ENCODE measurements around the gene LUC7L3.
A peak's percentile ranks its signal among the peaks of the same experiment; 100 is the strongest.
"Not testable (repeated sequence)": the region's sequence is repeated elsewhere in the genome, so short reads cannot be mapped to it uniquely, and the experiment has no call there.

LUC7L3 gene, protein sequence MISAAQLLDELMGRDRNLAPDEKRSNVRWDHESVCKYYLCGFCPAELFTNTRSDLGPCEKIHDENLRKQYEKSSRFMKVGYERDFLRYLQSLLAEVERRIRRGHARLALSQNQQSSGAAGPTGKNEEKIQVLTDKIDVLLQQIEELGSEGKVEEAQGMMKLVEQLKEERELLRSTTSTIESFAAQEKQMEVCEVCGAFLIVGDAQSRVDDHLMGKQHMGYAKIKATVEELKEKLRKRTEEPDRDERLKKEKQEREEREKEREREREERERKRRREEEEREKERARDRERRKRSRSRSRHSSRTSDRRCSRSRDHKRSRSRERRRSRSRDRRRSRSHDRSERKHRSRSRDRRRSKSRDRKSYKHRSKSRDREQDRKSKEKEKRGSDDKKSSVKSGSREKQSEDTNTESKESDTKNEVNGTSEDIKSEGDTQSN

DNA sequence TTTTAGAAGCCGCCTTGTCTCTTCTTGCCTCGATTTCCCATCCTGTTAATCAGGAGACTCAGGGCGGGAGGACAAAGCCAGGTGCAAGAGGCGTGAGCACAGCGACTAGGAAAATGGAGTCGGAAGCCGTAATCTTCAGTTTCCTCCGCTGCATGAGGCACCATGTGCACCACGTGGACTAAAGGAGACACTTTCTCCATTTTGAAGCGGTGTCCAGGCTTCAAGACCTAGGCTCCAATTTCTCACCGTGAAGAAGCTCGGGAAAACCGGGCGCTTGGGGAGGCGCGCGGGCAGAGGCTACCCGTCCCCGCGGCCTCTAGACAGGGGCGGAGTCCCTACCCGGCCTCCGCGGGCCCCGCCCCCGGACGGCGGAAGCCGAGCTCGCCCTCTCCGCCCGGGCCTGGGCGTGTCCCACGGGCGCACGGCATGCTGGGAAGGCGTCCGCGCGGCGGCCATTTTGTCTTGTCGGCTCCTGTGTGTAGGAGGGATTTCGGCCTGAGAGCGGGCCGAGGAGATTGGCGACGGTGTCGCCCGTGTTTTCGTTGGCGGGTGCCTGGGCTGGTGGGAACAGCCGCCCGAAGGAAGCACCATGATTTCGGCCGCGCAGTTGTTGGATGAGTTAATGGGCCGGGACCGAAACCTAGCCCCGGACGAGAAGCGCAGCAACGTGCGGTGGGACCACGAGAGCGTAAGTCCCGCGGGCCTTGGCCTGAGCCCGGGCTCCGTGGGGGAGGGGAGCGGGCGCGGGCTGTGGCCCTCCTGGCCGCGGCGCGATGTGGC, at the start of gene LUC7L3:
Gene LUC7L3 (plus strand): TSS at position 460 of the 780 bp plus-strand sequence. CDS start 130 bp downstream, at position 590.
- DNase-seq (ENCODE audit: low spot score): peak; percentile 91

GRCh38 chr17:50672071-50672470, 47.3 kb upstream of the LUC7L3 start:
- no peak for DNase-seq (ENCODE audit: low spot score)

DNA sequence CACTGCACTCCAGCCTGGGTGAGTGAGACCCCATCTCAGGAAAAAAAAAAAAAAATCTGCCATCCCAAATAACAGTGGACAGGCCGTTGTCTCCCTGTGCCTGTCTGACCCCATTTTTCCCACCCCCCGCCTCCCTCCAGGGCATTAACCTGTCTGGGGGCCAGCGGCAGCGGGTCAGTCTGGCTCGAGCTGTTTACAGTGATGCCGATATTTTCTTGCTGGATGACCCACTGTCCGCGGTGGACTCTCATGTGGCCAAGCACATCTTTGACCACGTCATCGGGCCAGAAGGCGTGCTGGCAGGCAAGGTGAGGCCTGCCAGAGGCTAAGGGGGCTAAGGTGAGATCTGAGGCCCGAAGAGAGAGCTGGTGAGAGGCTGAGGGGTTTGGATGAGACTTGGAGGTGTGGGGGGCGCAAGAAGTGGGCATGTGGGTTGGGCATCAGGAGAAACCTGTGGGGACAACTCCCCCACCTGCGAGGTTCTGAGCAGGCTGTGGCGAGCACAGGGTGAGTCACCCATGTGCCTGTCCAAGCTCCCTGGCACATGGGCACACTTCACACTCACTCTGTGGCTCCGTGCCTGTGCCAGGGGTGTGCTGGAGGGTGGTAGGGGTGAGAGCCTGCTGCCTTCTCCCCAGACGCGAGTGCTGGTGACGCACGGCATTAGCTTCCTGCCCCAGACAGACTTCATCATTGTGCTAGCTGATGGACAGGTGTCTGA, 46.4 kb upstream of the LUC7L3 start:
- no peak for DNase-seq (ENCODE audit: low spot score)

DNA sequence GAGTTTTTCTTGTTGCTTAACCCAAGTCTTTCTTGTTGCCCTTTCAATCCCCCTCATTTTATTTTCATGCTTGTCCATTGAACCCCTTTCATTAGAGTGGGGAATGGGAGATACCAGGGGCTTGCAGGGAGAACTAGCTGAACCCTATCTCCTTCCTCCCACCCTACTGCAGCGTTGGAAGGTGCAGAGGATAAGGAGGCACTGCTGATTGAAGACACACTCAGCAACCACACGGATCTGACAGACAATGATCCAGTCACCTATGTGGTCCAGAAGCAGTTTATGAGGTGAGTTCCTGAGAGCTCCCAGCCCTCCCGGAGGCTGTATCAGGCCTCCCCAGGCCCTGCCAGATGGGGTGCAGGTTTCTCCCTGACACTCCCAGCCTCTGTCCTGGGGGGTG, 44.2 kb upstream of the LUC7L3 start:
- no peak for DNase-seq (ENCODE audit: low spot score)

DNA sequence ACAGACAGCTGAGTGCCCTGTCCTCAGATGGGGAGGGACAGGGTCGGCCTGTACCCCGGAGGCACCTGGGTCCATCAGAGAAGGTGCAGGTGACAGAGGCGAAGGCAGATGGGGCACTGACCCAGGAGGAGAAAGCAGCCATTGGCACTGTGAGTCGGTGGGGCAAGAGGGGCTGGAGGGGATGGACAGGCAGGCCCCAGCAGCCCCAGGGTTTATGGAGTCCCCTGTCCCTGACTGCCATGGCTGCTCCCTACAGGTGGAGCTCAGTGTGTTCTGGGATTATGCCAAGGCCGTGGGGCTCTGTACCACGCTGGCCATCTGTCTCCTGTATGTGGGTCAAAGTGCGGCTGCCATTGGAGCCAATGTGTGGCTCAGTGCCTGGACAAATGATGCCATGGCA, 43.8 kb upstream of the LUC7L3 start:
- DNase-seq (ENCODE audit: low spot score): no peak

- no peak for DNase-seq (ENCODE audit: low spot score)
Measured at GRCh38 chr17:50676065-50676975, 43.1 kb upstream of the LUC7L3 start.

GRCh38 chr17:50677851-50678375, 41.5 kb upstream of the LUC7L3 start:
- no peak for DNase-seq (ENCODE audit: low spot score)

GRCh38 chr17:50679008-50679544, 40.3 kb upstream of the LUC7L3 start:
- DNase-seq (ENCODE audit: low spot score): no peak

- DNase-seq (ENCODE audit: low spot score): no peak
Measured at GRCh38 chr17:50680126-50680525, 39.3 kb upstream of the LUC7L3 start.

DNA sequence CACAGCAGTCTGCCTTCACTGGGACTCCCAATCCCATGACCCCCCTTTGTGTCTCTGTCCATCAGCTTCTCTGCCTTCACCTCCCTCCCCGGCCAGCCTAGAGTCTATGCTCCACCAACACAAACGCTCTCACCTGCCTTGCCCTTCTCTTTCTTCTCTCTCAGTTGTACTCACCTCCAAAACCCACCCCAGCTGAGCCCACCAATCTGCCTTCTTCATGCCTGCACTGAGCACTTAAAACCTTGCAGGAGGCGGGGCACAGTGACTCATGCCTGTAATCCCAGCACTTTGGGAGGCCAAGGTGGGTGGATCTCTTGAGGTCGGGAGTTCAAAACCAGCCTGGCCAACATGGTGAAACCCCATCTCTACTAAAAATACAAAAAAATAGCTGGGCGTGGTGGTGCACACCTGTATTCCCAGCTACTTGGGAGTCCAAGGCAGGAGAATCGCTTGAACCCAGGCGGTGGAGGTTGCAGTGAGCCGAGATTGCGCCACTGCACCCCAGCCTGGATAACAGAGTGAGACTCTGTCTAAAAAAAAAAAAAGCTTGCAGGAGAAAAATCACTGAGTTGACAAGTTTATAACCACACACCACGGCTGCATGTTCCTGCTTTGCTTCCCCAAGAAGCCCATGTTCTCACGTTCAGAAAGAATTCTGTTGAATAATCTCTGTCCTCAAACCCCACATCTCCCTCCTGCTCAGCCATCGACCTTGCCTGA, 38.7 kb upstream of the LUC7L3 start:
- DNase-seq (ENCODE audit: low spot score): not testable (repeated sequence)

- peak; percentile 81 for DNase-seq (ENCODE audit: low spot score)
Measured at GRCh38 chr17:50681263-50682200, 37.9 kb upstream of the LUC7L3 start.

DNA sequence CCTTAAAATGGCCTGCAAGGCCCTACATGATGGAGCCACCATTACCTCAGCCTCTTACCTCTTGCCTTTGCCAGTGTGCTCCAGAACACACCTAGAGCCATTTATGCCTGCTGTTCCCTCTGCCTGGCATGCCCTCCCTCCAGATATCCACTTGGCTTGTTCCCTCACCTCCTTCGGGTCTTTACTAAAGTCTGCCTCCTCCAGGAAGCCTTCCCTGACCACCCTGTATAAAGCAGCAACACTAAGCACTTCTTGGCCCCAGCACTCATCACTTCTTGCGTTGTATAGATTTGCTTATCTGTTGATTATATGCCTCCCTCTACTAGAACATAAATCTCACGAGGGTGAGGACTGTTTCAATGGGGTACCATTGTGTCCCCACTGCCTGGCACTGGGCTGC, 37.0 kb upstream of the LUC7L3 start:
- DNase-seq (ENCODE audit: low spot score): no peak

DNA sequence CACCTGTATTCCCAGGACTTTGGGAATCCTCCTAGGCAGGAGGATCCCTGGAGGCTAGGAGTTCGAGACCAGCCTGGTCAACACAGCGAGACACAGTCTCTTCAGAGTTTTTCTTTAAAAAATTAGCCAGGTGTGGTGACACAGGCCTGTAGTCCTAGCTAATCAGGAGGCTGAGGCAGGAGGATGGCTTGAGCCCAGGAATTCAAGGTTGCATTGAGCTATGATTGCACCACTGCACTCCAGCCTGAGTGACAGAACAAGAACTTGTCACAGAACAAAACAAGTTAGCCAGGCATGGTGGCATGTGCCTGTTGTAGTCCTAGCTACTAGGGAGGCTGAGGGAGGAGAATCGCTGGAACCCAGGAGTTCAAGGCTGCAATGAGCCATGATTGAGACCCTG, 36.5 kb upstream of the LUC7L3 start:
- DNase-seq (ENCODE audit: low spot score): no peak

GRCh38 chr17:50683434-50684287, 35.7 kb upstream of the LUC7L3 start:
- DNase-seq (ENCODE audit: low spot score): no peak

- no peak for DNase-seq (ENCODE audit: low spot score)
Measured at GRCh38 chr17:50684288-50684611, 35.2 kb upstream of the LUC7L3 start.

- DNase-seq (ENCODE audit: low spot score): no peak
Measured at GRCh38 chr17:50684612-50685333, 34.6 kb upstream of the LUC7L3 start.

DNA sequence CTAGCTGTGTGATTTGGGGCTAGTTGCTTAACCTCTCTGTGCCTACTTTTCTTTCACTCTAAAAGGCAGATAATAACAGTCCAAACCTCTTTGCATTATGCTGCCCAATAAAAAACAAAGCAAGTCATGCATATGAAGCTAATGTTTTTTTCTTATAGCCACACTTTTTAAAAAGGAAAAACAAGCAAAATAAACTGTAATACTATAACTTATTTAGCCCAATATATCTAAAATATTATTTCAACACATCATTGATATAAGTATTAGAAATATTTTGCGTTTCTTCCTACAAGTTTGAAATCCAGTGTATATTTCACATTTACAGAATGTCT, 34.1 kb upstream of the LUC7L3 start:
- no peak for DNase-seq (ENCODE audit: low spot score)
